HepG2 (cell line): Measurements from ENCODE around the gene BEAN1. TPM values are rescaled to one million over a fixed set of nuclear protein-coding genes. Genes with fewer than 3 reads are reported as not detected.

Source experiments
- ATAC-seq: fragments of 200-7000 bp; cut with Tn5 transposase; 3 replicates; pipeline ENCODE4 v1.9.1; 2020; ENCODE audit warnings: mild to moderate bottlenecking, moderate library complexity
- BruUV-seq: library from RNA; stranded (reverse); fragments of 400-500 nt; replicated peaks from 2 replicates; lab custom pipeline; 2021; lab: Mats Ljungman, UMichigan
- CTCF ChIA-PET: fragments of 300-600 bp; formaldehyde crosslinking; extraction: SDS; loops from one replicate; lab custom pipeline; 2021; ENCODE audit warnings: low total read pairs, inconsistent platforms, low intra/inter-chr PET ratio; lab: Yijun Ruan, JAX
- POLR2A ChIA-PET: fragments of 350-600 bp; sonication (Branson Sonifier 250); formaldehyde crosslinking; loops from one replicate; lab custom pipeline; 2020; ENCODE audit warnings: antibody characterized with exemption, inconsistent platforms; lab: Yijun Ruan, JAX
- DNase-seq: peaks from one replicate; pipeline ENCODE4 v3.0.0-alpha.2; 2015; ENCODE audit warnings: low spot score
- FAIRE-seq: peaks from 3 replicates; lab custom pipeline; 2011; peaks lifted over from hg19 to GRCh38; lab: Jason Lieb, UNC
- H2AFZ ChIP-seq: one replicate; pipeline ENCODE4 v1.6.1; 2011; ENCODE audit warnings: low read length, inconsistent platforms
- H3K27ac ChIP-seq: fragments of 300-600 bp; 3 replicates; pipeline ENCODE4 v1.8.0; 2011; ENCODE audit warnings: mixed run types, mild to moderate bottlenecking, mixed read lengths, low read length, inconsistent platforms; ENCODE audit not compliant: insufficient read depth; ENCODE audit errors: extremely low read length
- H3K27me3 ChIP-seq, 2 experiments: fragments of 200-600 bp in 1 of 2; 2 replicates in 1 of 2; 3 replicates in 1 of 2; pipeline versions ENCODE4 v1.6.0 to v1.8.0; 2011; ENCODE audit warnings: low read length in 2 of 2, mild to moderate bottlenecking in 2 of 2, moderate library complexity in 2 of 2, inconsistent platforms in 1 of 2; ENCODE audit not compliant: insufficient read depth in 2 of 2, control insufficient read depth in 1 of 2
- H3K36me3 ChIP-seq, 2 experiments: fragments of 200-600 bp in 1 of 2; replicated peaks in 1 of 2; 2 replicates in 1 of 2; 3 replicates in 1 of 2; pipeline versions ENCODE4 v1.5.1 to v1.8.0; 2011; ENCODE audit warnings: low read length in 2 of 2, inconsistent platforms in 1 of 2; ENCODE audit not compliant: insufficient read depth in 2 of 2, control insufficient read depth in 1 of 2
- H3K4me1 ChIP-seq: 2 replicates; pipeline ENCODE4 v1.5.1; 2012; ENCODE audit warnings: low read length, inconsistent platforms; ENCODE audit not compliant: insufficient read depth
- H3K4me2 ChIP-seq: 2 replicates; pipeline ENCODE4 v1.6.0; 2011; ENCODE audit warnings: low read depth, low read length, inconsistent platforms
- H3K4me3 ChIP-seq, 3 experiments: fragments of 200-600 bp in 1 of 3; sonication (generic), shearing (Covaris generic) in 1 of 3; replicated peaks in 1 of 3; 2 replicates each; pipeline ENCODE4 v1.5.1; 2011 to 2016; ENCODE audit warnings: low read length in 3 of 3, inconsistent platforms in 2 of 3, low read depth in 2 of 3, mild to moderate bottlenecking in 2 of 3, control low read depth in 1 of 3, mixed read lengths in 1 of 3; ENCODE audit not compliant: insufficient read depth in 1 of 3
- H3K79me2 ChIP-seq: one replicate; pipeline ENCODE4 v1.6.1; 2011; ENCODE audit warnings: low read length, inconsistent platforms; ENCODE audit not compliant: insufficient read depth
- H3K9ac ChIP-seq: 2 replicates; pipeline ENCODE4 v1.6.0; 2011; ENCODE audit warnings: mild to moderate bottlenecking, low read depth, low read length, inconsistent platforms; ENCODE audit not compliant: insufficient read depth
- H3K9me3 ChIP-seq: 2 replicates; pipeline ENCODE4 v1.5.1; 2012; ENCODE audit warnings: mild to moderate bottlenecking, low read length
- H4K20me1 ChIP-seq: 2 replicates; pipeline ENCODE4 v1.6.0; 2011; ENCODE audit warnings: inconsistent platforms, mild to moderate bottlenecking, low read length, moderate library complexity; ENCODE audit not compliant: insufficient read depth
- CENPBD1 ChIP-seq: sonication (generic); formaldehyde crosslinking; IDR thresholded peaks from 2 replicates; pipeline ENCODE4 v1.8.0; 2022; ENCODE audit warnings: missing genetic modification reagents, low read depth, mild to moderate bottlenecking, borderline replicate concordance
- EED ChIP-seq: sonication (generic); formaldehyde crosslinking; IDR thresholded peaks from 2 replicates; pipeline ENCODE4 v1.5.0; 2020; ENCODE audit warnings: mild to moderate bottlenecking, missing genetic modification reagents
- PRDM15 ChIP-seq: sonication (generic); formaldehyde crosslinking; IDR thresholded peaks from 2 replicates; pipeline ENCODE4 v1.4.0; 2020; ENCODE audit warnings: missing genetic modification reagents
- REL ChIP-seq: sonication (generic); formaldehyde crosslinking; conservative IDR thresholded peaks from 2 replicates; pipeline ENCODE4 v1.8.0; 2022; ENCODE audit warnings: mild to moderate bottlenecking, missing genetic modification reagents, moderate library complexity
- RFX5 ChIP-seq: IDR thresholded peaks from 2 replicates; pipeline ENCODE4 v1.6.1; 2011; ENCODE audit warnings: low read depth, low read length, improper control_type of control experiment
- THAP9 ChIP-seq: sonication (generic); formaldehyde crosslinking; IDR thresholded peaks from 2 replicates; pipeline ENCODE4; 2020; ENCODE audit warnings: missing genetic modification reagents, mild to moderate bottlenecking, borderline replicate concordance
- ZNF740 ChIP-seq: sonication (generic); formaldehyde crosslinking; IDR thresholded peaks from 2 replicates; pipeline ENCODE4 v1.4.0; 2020; ENCODE audit warnings: missing genetic modification reagents
- ZNF850 ChIP-seq: sonication (generic); formaldehyde crosslinking; conservative IDR thresholded peaks from 2 replicates; pipeline ENCODE4 v1.9.0; 2021; ENCODE audit warnings: mild to moderate bottlenecking, missing genetic modification reagents
- WGBS: methylation state at CpG from one replicate; pipeline ENCODE4 v1.1.6; 2017; ENCODE audit warnings: low lambda C conversion rate; 5-methylcytosine and 5-hydroxymethylcytosine counted together
- in situ Hi-C: cut with HindIII; loops from 2 replicates; pipeline ENCODE4 v1.10.0; 2017; ENCODE audit warnings: low pct_unique_long_range_greater_than_20kb; ENCODE audit not compliant: extremely low pct_ligation_motif_present
- intact Hi-C: fragments of 100-400 bp; cut with micrococcal nuclease; formaldehyde crosslinking; loops from one replicate; pipeline ENCODE4 v1.10.0; 2022; ENCODE audit not compliant: unreplicated experiment
- polyA plus RNA-seq, 8 experiments: library from polyadenylated mRNA; depleted of rRNA in 3 of 8; stranded (reverse) in 7 of 8; unstranded in 1 of 8; fragments of >200 nt; fragmentation: Illumina TruSeq in 4 of 8; extraction: Trizol in 4 of 8; gene quantifications; 2 replicates each; pipeline versions ENCODE4 v1.2.1 to v1.2.3, GENCODE V29; 2011 to 2016; ENCODE audit warnings: low read depth in 4 of 8, missing spikeins in 1 of 8, mixed read lengths in 1 of 8; ENCODE audit not compliant: insufficient read depth in 1 of 8
- total RNA-seq, 5 experiments: library from RNA; depleted of rRNA; stranded (reverse); fragments of >200 nt; fragmentation: Illumina TruSeq; extraction: Trizol; gene quantifications; 2 replicates each; pipeline ENCODE4 v1.2.3, GENCODE V29; 2016; ENCODE audit warnings: low read depth in 1 of 5

BEAN1 gene
- total and polyA plus RNA-seq, 2 of the 13 experiments (the other 11 are each of a cell fraction or from before 2014, with no cell fraction given), result 0.53 to 1.4 TPM

- TF ChIP-seq THAP9 (CRISPR knock-in tag) (no peak), RFX5 (no peak)
- TF ChIP-seq, all 625 proteins: peak for 36
Observed at GRCh38 chr16:66517586-66518263, 90.6 kb downstream of the BEAN1 start (continued).

- Histone ChIP-seq H3K4me1 (peaks cover 39% of the 10 kb centered on the region), H4K20me1 (no peaks in the 10 kb centered on the region), H3K27me3 (no peaks in the 10 kb centered on the region), H3K79me2 (no peaks in the 10 kb centered on the region), H3K36me3 (peaks cover 1 to 4% of the 10 kb centered on the region in 2 experiments; a peak in 4 of 5 replicates), H3K9ac (no peak overlapping the region), H3K27ac (no peak overlapping the region), H3K9me3 (no peaks in the 10 kb centered on the region), H2AFZ (no peak overlapping the region), H3K4me2 (no peak overlapping the region), H3K4me3 (no peak overlapping the region)
- intact Hi-C loops, result no loop called here
- FAIRE-seq (no peak), ATAC-seq (no peak), DNase-seq (no peak)
- WGBS, result 93% methylated on average over 11 of the region's 11 CpGs
- POLR2A ChIA-PET, result no interaction called here
- in situ Hi-C loops, result no loop called here
- no peak for TF ChIP-seq ZNF740
- TF ChIP-seq EED (CRISPR knock-in tag), result 0 out of 2 replicates have a peak, but pooled peaks have one; percentile 26
- TF ChIP-seq CENPBD1 (CRISPR knock-in tag), result no peak
- TF ChIP-seq PRDM15, result peak; percentile 22; the same call in 1 of the 2 replicates
- no peak for TF ChIP-seq REL
- no peak for TF ChIP-seq ZNF850 (CRISPR knock-in tag)
- no TSS peak for BruUV-seq
- CTCF ChIA-PET, result no interaction called here
Observed at GRCh38 chr16:66519482-66520373, 92.6 kb downstream of the BEAN1 start.
